HepG2 (cell line): ENCODE measurements around the gene ARHGEF16. TPM values are rescaled to one million over a fixed set of nuclear protein-coding genes. Genes with fewer than 3 reads are reported as not detected.

Experiments used
- CCDC6 ChIP-seq: sonication (generic); formaldehyde crosslinking; IDR thresholded peaks from 2 replicates; pipeline ENCODE4 v1.8.1; 2022; ENCODE audit warnings: mild to moderate bottlenecking, missing genetic modification reagents, moderate library complexity
- FOSL2 ChIP-seq: sonication (generic); formaldehyde crosslinking; IDR thresholded peaks from 2 replicates; pipeline ENCODE4 v1.4.0; 2020; ENCODE audit warnings: missing genetic modification reagents
- FUBP1 ChIP-seq: sonication (generic); formaldehyde crosslinking; IDR thresholded peaks from 2 replicates; pipeline ENCODE4 v1.5.1; 2020; ENCODE audit warnings: missing genetic modification reagents, mild to moderate bottlenecking, borderline replicate concordance
- GABPA ChIP-seq, 2 experiments: IDR thresholded peaks; 2 replicates each; pipeline ENCODE4 v1.6.1; 2011 to 2016; ENCODE audit warnings: low read depth in 2 of 2, low read length in 1 of 2, missing biosample characterization in 1 of 2, missing genetic modification characterization in 1 of 2
- GATA4 ChIP-seq: sonication (generic); IDR thresholded peaks from 2 replicates; pipeline ENCODE4 v1.6.1; 2016; ENCODE audit warnings: antibody characterized with exemption, low read depth, borderline replicate concordance
- HMG20A ChIP-seq: IDR thresholded peaks from 2 replicates; pipeline ENCODE4 v1.6.1; 2016; ENCODE audit warnings: borderline replicate concordance
- KAT8 ChIP-seq: IDR thresholded peaks from 2 replicates; pipeline ENCODE4 v1.6.1; 2016; ENCODE audit warnings: missing genetic modification reagents, missing compliant biosample characterization
- NRL ChIP-seq: sonication (generic); formaldehyde crosslinking; IDR thresholded peaks from 2 replicates; pipeline ENCODE4 v1.5.0; 2020; ENCODE audit warnings: missing genetic modification reagents, mild to moderate bottlenecking, moderate library complexity, borderline replicate concordance
- RNF2 ChIP-seq: fragments of 450-650 bp; conservative IDR thresholded peaks from 2 replicates; pipeline ENCODE4 v1.6.1; 2016; ENCODE audit warnings: low read depth
- RXRA ChIP-seq: sonication (generic); formaldehyde crosslinking; IDR thresholded peaks from 2 replicates; pipeline ENCODE4 v1.5.1; 2020; ENCODE audit warnings: missing genetic modification reagents
- SIX1 ChIP-seq: sonication (generic); formaldehyde crosslinking; IDR thresholded peaks from 2 replicates; pipeline ENCODE4 v1.4.0; 2020; ENCODE audit warnings: missing genetic modification reagents, borderline replicate concordance
- SMC3 ChIP-seq: IDR thresholded peaks from 2 replicates; pipeline ENCODE4 v1.6.1; 2011; ENCODE audit warnings: low read length, improper control_type of control experiment
- SNAPC4 ChIP-seq: sonication (generic); formaldehyde crosslinking; IDR thresholded peaks from 2 replicates; pipeline ENCODE4 v1.4.0; 2020; ENCODE audit warnings: mild to moderate bottlenecking, missing genetic modification reagents
- SOX5 ChIP-seq: IDR thresholded peaks from 2 replicates; pipeline ENCODE4 v1.6.1; 2016; ENCODE audit warnings: borderline replicate concordance
- SRF ChIP-seq: IDR thresholded peaks from 2 replicates; pipeline ENCODE4 v1.6.1; 2011; ENCODE audit warnings: mild to moderate bottlenecking, low read depth, low read length, moderate library complexity
- TCF7 ChIP-seq: sonication (generic); IDR thresholded peaks from 2 replicates; pipeline ENCODE4 v1.6.1; 2016; ENCODE audit warnings: antibody characterized with exemption, low read depth
- TEAD3 ChIP-seq: optimal IDR thresholded peaks from 2 replicates; pipeline ENCODE3; 2016; ENCODE audit warnings: borderline replicate concordance
- YEATS2 ChIP-seq: sonication (generic); formaldehyde crosslinking; IDR thresholded peaks from 2 replicates; pipeline ENCODE4 v1.4.0; 2020; ENCODE audit warnings: missing genetic modification reagents, borderline replicate concordance
- ZNF350 ChIP-seq: sonication (generic); formaldehyde crosslinking; IDR thresholded peaks from 2 replicates; pipeline ENCODE4 v1.4.0; 2020; ENCODE audit warnings: mild to moderate bottlenecking, low read depth, missing genetic modification reagents, borderline replicate concordance
- ZNF530 ChIP-seq: sonication (generic); formaldehyde crosslinking; IDR thresholded peaks from 2 replicates; pipeline ENCODE4 v1.5.0; 2020; ENCODE audit warnings: low read depth, mild to moderate bottlenecking, missing genetic modification reagents
- polyA plus RNA-seq, 8 experiments: library from polyadenylated mRNA; depleted of rRNA in 3 of 8; stranded (reverse) in 7 of 8; unstranded in 1 of 8; fragments of >200 nt; fragmentation: Illumina TruSeq in 4 of 8; extraction: Trizol in 4 of 8; gene quantifications; 2 replicates each; pipeline versions ENCODE4 v1.2.1 to v1.2.3, GENCODE V29; 2011 to 2016; ENCODE audit warnings: low read depth in 4 of 8, missing spikeins in 1 of 8, mixed read lengths in 1 of 8; ENCODE audit not compliant: insufficient read depth in 1 of 8
- total RNA-seq, 5 experiments: library from RNA; depleted of rRNA; stranded (reverse); fragments of >200 nt; fragmentation: Illumina TruSeq; extraction: Trizol; gene quantifications; 2 replicates each; pipeline ENCODE4 v1.2.3, GENCODE V29; 2016; ENCODE audit warnings: low read depth in 1 of 5
- TF ChIP-seq, protein P1 (sequence below): sonication (generic); formaldehyde crosslinking; IDR thresholded peaks from 2 replicates; pipeline ENCODE4 v1.5.0; 2020; ENCODE audit warnings: missing genetic modification reagents
- TF ChIP-seq, protein P2 (sequence below): sonication (generic); formaldehyde crosslinking; IDR thresholded peaks from 2 replicates; pipeline ENCODE4 v1.4.0; 2020; ENCODE audit warnings: missing genetic modification reagents

ARHGEF16 gene
- total and polyA plus RNA-seq, 2 of the 13 experiments (the other 11 are each of a cell fraction or from before 2014, with no cell fraction given): 20.3 to 39.9 TPM

- TF ChIP-seq YEATS2 (no peak), ZNF350 (CRISPR knock-in tag) (no peak), SOX5 (CRISPR knock-in tag) (no peak), HMG20A (CRISPR knock-in tag) (no peak), TCF7 (no peak), CCDC6 (CRISPR knock-in tag) (no peak), FOSL2 (CRISPR knock-in tag) (peak; percentile 4; the same call in 1 of the 2 replicates), GATA4 (no peak), SRF (no peak), ZNF530 (CRISPR knock-in tag) (no peak), FUBP1 (CRISPR knock-in tag) (no peak), SNAPC4 (CRISPR knock-in tag) (no peak), KAT8 (CRISPR knock-in tag) (no peak), RNF2 (no peak), GABPA (IDR thresholded peaks at IDR 0.05; ENCODE audit: low read depth, low read length) (no peak), GABPA (CRISPR knock-in tag; IDR thresholded peaks at IDR 0.05; ENCODE audit: low read depth) (no peak), SIX1 (CRISPR knock-in tag) (0 out of 2 replicates have a peak, but pooled peaks have one; percentile 29), SMC3 (no peak), NRL (CRISPR knock-in tag) (no peak), RXRA (0 out of 2 replicates have a peak, but pooled peaks have one; percentile 43), TEAD3 (CRISPR knock-in tag) (peak; percentile 7)
- TF ChIP-seq, protein P1, sequence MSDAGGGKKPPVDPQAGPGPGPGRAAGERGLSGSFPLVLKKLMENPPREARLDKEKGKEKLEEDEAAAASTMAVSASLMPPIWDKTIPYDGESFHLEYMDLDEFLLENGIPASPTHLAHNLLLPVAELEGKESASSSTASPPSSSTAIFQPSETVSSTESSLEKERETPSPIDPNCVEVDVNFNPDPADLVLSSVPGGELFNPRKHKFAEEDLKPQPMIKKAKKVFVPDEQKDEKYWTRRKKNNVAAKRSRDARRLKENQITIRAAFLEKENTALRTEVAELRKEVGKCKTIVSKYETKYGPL: no peak
- TF ChIP-seq, protein P2, sequence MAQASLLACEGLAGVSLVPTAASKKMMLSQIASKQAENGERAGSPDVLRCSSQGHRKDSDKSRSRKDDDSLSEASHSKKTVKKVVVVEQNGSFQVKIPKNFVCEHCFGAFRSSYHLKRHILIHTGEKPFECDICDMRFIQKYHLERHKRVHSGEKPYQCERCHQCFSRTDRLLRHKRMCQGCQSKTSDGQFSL: no peak
Observed at GRCh38 chr1:3457910-3458883, 3.7 kb downstream of the ARHGEF16 start (continued).
